ENCODE results near the gene POGLUT2. TPM values are rescaled to one million over a fixed set of nuclear protein-coding genes. Genes with fewer than 3 reads are reported as not detected.
A peak's percentile ranks its signal among the peaks of the same experiment; 100 is the strongest.

The POGLUT2 gene
- total RNA-seq, 1 donor from 2014 or later: 16.8 TPM

GRCh38 chr13:102771298-102772041 is 27.3 kb downstream of the POGLUT2 start:
- no peak for TF ChIP-seq CTCF (IDR thresholded peaks at IDR 0.05; ENCODE audit: insufficient read depth, low read depth, low read length)
- no peak for TF ChIP-seq EZH2 (IDR thresholded peaks at IDR 0.05; ENCODE audit: insufficient read depth, low read length)
- Histone ChIP-seq H3K9me3 (ENCODE audit: insufficient read depth, low read depth, low read length) (no peaks in the 10 kb centered on the region), H3K27me3 (ENCODE audit: insufficient read depth, low read length) (no peaks in the 10 kb centered on the region), H3K9ac (ENCODE audit: low read length) (no peak overlapping the region), H4K20me1 (ENCODE audit: insufficient read depth, low read length) (no peaks in the 10 kb centered on the region), H3K4me3 (ENCODE audit: insufficient read depth, low read depth, low read length) (no peak overlapping the region), H3K27ac (ENCODE audit: low read depth, low read length) (no peak overlapping the region), H2AFZ (ENCODE audit: low read depth, low read length) (no peak overlapping the region), H3K4me2 (ENCODE audit: low read length) (no peak overlapping the region), H3K79me2 (ENCODE audit: insufficient read depth, low read length) (peaks cover 17% of the 10 kb centered on the region), H3K36me3 (ENCODE audit: insufficient read depth, low read length) (peaks cover 7% of the 10 kb centered on the region), H3K4me1 (ENCODE audit: insufficient read depth, low read length) (peaks cover 5% of the 10 kb centered on the region)
- no peak for FAIRE-seq
- no peak overlapping the region for H3K4me3 Mint-ChIP-seq (ENCODE audit: unreplicated experiment)
- H3K27ac Mint-ChIP-seq (ENCODE audit: unreplicated experiment): no peak overlapping the region
- H3K27me3 Mint-ChIP-seq (ENCODE audit: low read depth, unreplicated experiment): peaks cover 2% of the 10 kb centered on the region
- peaks cover 3% of the 10 kb centered on the region for H3K9me3 Mint-ChIP-seq (ENCODE audit: unreplicated experiment)
- H3K4me1 Mint-ChIP-seq (ENCODE audit: low read depth, unreplicated experiment): peaks cover 3% of the 10 kb centered on the region
- H3K36me3 Mint-ChIP-seq (ENCODE audit: low read depth, unreplicated experiment): no peaks in the 10 kb centered on the region
- no peak for DNase-seq (ENCODE audit: low read depth)

GRCh38 chr13:102770435-102770834 is 28.3 kb downstream of the POGLUT2 start:
- Mint-ChIP-seq H3K27ac (ENCODE audit: unreplicated experiment) (no peak overlapping the region), H3K9me3 (ENCODE audit: unreplicated experiment) (peaks cover 3% of the 10 kb centered on the region), H3K4me1 (ENCODE audit: low read depth, unreplicated experiment) (peaks cover 3% of the 10 kb centered on the region), H3K27me3 (ENCODE audit: low read depth, unreplicated experiment) (peaks cover 2% of the 10 kb centered on the region), H3K36me3 (ENCODE audit: low read depth, unreplicated experiment) (no peaks in the 10 kb centered on the region), H3K4me3 (ENCODE audit: unreplicated experiment) (no peak overlapping the region)
- H4K20me1 ChIP-seq (ENCODE audit: insufficient read depth, low read length): no peaks in the 10 kb centered on the region
- H3K4me3 ChIP-seq (ENCODE audit: insufficient read depth, low read depth, low read length): no peak overlapping the region
- H3K36me3 ChIP-seq (ENCODE audit: insufficient read depth, low read length): peaks cover 7% of the 10 kb centered on the region
- no peak overlapping the region for H3K9ac ChIP-seq (ENCODE audit: low read length)
- DNase-seq (ENCODE audit: low read depth) (no peak), FAIRE-seq (peak; percentile 43)
- H3K27me3 ChIP-seq (ENCODE audit: insufficient read depth, low read length): no peaks in the 10 kb centered on the region
- H2AFZ ChIP-seq (ENCODE audit: low read depth, low read length): no peak overlapping the region
- H3K4me1 ChIP-seq (ENCODE audit: insufficient read depth, low read length): peaks cover 5% of the 10 kb centered on the region
- H3K79me2 ChIP-seq (ENCODE audit: insufficient read depth, low read length): peaks cover 17% of the 10 kb centered on the region
- H3K9me3 ChIP-seq (ENCODE audit: insufficient read depth, low read depth, low read length): no peaks in the 10 kb centered on the region
- H3K4me2 ChIP-seq (ENCODE audit: low read length): no peak overlapping the region
- no peak overlapping the region for H3K27ac ChIP-seq (ENCODE audit: low read depth, low read length)
- TF ChIP-seq EZH2 (IDR thresholded peaks at IDR 0.05; ENCODE audit: insufficient read depth, low read length): no peak
- TF ChIP-seq CTCF (IDR thresholded peaks at IDR 0.05; ENCODE audit: insufficient read depth, low read depth, low read length): no peak

GRCh38 chr13:102769679-102770078 is 29.1 kb downstream of the POGLUT2 start:
- no peak overlapping the region for H3K4me3 ChIP-seq (ENCODE audit: insufficient read depth, low read depth, low read length)
- H3K9me3 ChIP-seq (ENCODE audit: insufficient read depth, low read depth, low read length): no peaks in the 10 kb centered on the region
- H3K4me1 ChIP-seq (ENCODE audit: insufficient read depth, low read length): peaks cover 5% of the 10 kb centered on the region
- Mint-ChIP-seq H3K27ac (ENCODE audit: unreplicated experiment) (no peak overlapping the region), H3K36me3 (ENCODE audit: low read depth, unreplicated experiment) (no peaks in the 10 kb centered on the region), H3K27me3 (ENCODE audit: low read depth, unreplicated experiment) (peaks cover 2% of the 10 kb centered on the region), H3K9me3 (ENCODE audit: unreplicated experiment) (peaks cover 3% of the 10 kb centered on the region), H3K4me3 (ENCODE audit: unreplicated experiment) (no peak overlapping the region), H3K4me1 (ENCODE audit: low read depth, unreplicated experiment) (peaks cover 3% of the 10 kb centered on the region)
- no peak overlapping the region for H3K4me2 ChIP-seq (ENCODE audit: low read length)
- DNase-seq (ENCODE audit: low read depth): no peak
- no peaks in the 10 kb centered on the region for H3K27me3 ChIP-seq (ENCODE audit: insufficient read depth, low read length)
- no peak overlapping the region for H3K27ac ChIP-seq (ENCODE audit: low read depth, low read length)
- H3K79me2 ChIP-seq (ENCODE audit: insufficient read depth, low read length): peaks cover 17% of the 10 kb centered on the region
- H3K36me3 ChIP-seq (ENCODE audit: insufficient read depth, low read length): peaks cover 7% of the 10 kb centered on the region
- no peak for FAIRE-seq
- no peaks in the 10 kb centered on the region for H4K20me1 ChIP-seq (ENCODE audit: insufficient read depth, low read length)
- no peak overlapping the region for H3K9ac ChIP-seq (ENCODE audit: low read length)
- H2AFZ ChIP-seq (ENCODE audit: low read depth, low read length): no peak overlapping the region
- TF ChIP-seq EZH2 (IDR thresholded peaks at IDR 0.05; ENCODE audit: insufficient read depth, low read length) (no peak), CTCF (IDR thresholded peaks at IDR 0.05; ENCODE audit: insufficient read depth, low read depth, low read length) (no peak)
